A549 (cell line): ENCODE data around the gene CCKAR.

Source experiments
- POLR2A ChIP-seq: IDR thresholded peaks from 2 replicates; pipeline ENCODE4 v1.6.1; 2012; ENCODE audit warnings: mild to moderate bottlenecking, low read length
- ZSCAN20 ChIP-seq: fragments of 250-450 bp; sonication (Bioruptor Pico); IDR thresholded peaks from 2 replicates; pipeline ENCODE4 v1.8.0; 2022; ENCODE audit warnings: mild to moderate bottlenecking, moderate library complexity

DNA sequence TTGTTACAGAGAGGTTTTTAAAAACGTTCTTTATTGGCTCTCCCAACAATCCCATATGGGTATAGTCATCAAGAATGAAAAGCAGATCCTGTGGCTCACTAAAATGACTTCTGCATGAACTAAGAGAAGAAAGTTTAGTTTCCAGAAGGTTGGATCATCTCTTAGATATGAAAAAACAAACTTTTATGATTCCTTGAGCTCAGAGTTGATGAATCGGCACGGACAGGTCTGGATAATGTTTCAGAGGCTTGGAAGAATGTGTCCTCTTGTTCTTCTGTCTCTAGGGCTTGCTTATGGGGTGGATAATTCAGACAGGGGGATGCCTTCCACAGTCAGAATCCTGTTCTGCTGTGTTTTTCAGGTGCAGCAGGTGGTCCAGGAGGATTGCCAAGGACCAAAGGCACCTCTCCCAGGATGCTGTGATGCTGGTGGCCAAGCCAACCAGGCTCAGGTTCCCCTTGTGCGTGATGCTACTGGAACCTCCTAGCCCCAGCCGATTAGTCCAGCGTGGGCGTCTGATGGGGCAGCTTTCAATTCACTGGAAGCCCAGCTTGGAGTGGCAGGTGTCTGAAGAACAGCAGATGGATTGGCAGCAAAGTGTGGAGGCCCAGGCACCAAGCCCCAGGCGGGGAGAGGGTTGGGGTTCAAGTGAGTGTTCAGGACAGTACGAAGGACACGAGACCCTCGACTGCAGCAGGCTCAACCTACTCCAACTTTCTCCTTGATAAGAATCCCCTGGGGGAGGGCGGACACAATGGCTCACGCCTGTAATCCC, 30.3 kb downstream of the CCKAR start:
- no peak for TF ChIP-seq POLR2A
- TF ChIP-seq ZSCAN20: no peak
